ENCODE measurements around the gene ATP2B3. TPM values are rescaled to one million over a fixed set of nuclear protein-coding genes. Genes with fewer than 3 reads are reported as not detected.

ATP2B3 gene
- total and polyA plus RNA-seq, 2 donors (not counting 3 experiments of a cell fraction or from before 2014, with no cell fraction given): 0.01 to 0.07 TPM

- no peaks in the 10 kb centered on the region for H3K36me3 ChIP-seq (ENCODE audit: control insufficient read depth in 2 of 2, extremely low read depth in 1 of 2, insufficient read depth in 2 of 2, low read length in 2 of 2)
- no peaks in the 10 kb centered on the region for H3K4me1 ChIP-seq (ENCODE audit: control insufficient read depth, extremely low read depth, insufficient read depth, low read length)
- no peaks in the 10 kb centered on the region for H3K9me3 ChIP-seq (replicated peaks; ENCODE audit: control insufficient read depth, insufficient read depth, low read length)
- dilution Hi-C loops (cut with MboI; ENCODE audit: extremely low pct_ligation_motif_present, low sequenced_read_pairs): no loop called here
- no TSS peak for BruUV-seq (replicated peaks)
- H3K27ac ChIP-seq (ENCODE audit: insufficient read depth, low read depth, low read length): no peak overlapping the region
- peaks cover 0 to 1% of the 10 kb centered on the region in 2 experiments for H3K27me3 ChIP-seq (ENCODE audit: control insufficient read depth in 2 of 2, insufficient read depth in 2 of 2, low read length in 2 of 2)
- no peak overlapping the region for H2AFZ ChIP-seq (ENCODE audit: low read depth, low read length)
- no peaks in the 10 kb centered on the region for H3K9me1 ChIP-seq (replicated peaks; ENCODE audit: control insufficient read depth, extremely low read depth, insufficient read depth, low read length)
- H3K9ac ChIP-seq (replicated peaks; ENCODE audit: extremely low read depth, insufficient read depth, low read length): no peak overlapping the region
- DNase-seq (ENCODE audit: low read depth, low spot score) (no peak), FAIRE-seq (no peak)
- H3K4me3 ChIP-seq (replicated peaks in 1 of 3; ENCODE audit: insufficient read depth in 1 of 3, low read depth in 1 of 3, low read length in 3 of 3): no peak overlapping the region
- TF ChIP-seq FOS (IDR thresholded peaks at IDR 0.05; ENCODE audit: borderline replicate concordance, insufficient read depth, low read length) (no peak), MYC (IDR thresholded peaks at IDR 0.05; ENCODE audit: low read depth, low read length) (no peak), POLR2A (IDR thresholded peaks at IDR 0.05; ENCODE audit: low read depth, low read length) (no peak), MAX (IDR thresholded peaks at IDR 0.05; ENCODE audit: insufficient read depth, insufficient read length) (no peak), JUN (IDR thresholded peaks at IDR 0.05; ENCODE audit: borderline replicate concordance, insufficient read depth, insufficient read length, low read depth) (no peak), EZH2 (IDR thresholded peaks at IDR 0.05; ENCODE audit: borderline replicate concordance, low read depth, low read length, severe bottlenecking) (no peak), GATA2 (IDR thresholded peaks at IDR 0.05; ENCODE audit: insufficient read depth, insufficient read length, low read depth, low read length) (no peak), POLR2AphosphoS5 (IDR thresholded peaks at IDR 0.05; ENCODE audit: insufficient read depth, low read depth, low read length) (no peak)
- TF ChIP-seq, protein P1, sequence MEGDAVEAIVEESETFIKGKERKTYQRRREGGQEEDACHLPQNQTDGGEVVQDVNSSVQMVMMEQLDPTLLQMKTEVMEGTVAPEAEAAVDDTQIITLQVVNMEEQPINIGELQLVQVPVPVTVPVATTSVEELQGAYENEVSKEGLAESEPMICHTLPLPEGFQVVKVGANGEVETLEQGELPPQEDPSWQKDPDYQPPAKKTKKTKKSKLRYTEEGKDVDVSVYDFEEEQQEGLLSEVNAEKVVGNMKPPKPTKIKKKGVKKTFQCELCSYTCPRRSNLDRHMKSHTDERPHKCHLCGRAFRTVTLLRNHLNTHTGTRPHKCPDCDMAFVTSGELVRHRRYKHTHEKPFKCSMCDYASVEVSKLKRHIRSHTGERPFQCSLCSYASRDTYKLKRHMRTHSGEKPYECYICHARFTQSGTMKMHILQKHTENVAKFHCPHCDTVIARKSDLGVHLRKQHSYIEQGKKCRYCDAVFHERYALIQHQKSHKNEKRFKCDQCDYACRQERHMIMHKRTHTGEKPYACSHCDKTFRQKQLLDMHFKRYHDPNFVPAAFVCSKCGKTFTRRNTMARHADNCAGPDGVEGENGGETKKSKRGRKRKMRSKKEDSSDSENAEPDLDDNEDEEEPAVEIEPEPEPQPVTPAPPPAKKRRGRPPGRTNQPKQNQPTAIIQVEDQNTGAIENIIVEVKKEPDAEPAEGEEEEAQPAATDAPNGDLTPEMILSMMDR (IDR thresholded peaks at IDR 0.05; ENCODE audit: extremely low read depth in 1 of 2, insufficient read depth in 1 of 2, low read depth in 1 of 2, low read length in 2 of 2): no peak
- POLR2A ChIA-PET: no interaction called here
- H4K20me1 ChIP-seq (replicated peaks; ENCODE audit: control insufficient read depth, extremely low read depth, insufficient read depth, low read length): no peaks in the 10 kb centered on the region
- no peak overlapping the region for H3K4me2 ChIP-seq (ENCODE audit: insufficient read depth, low read length)
- H3K79me2 ChIP-seq (ENCODE audit: control insufficient read depth, insufficient read depth, low read length): no peaks in the 10 kb centered on the region
- CTCF ChIA-PET: interaction anchor here (0.6 to 1.5 kb wide), 5 partner anchors 16 to 36 kb away, joined by 3 to 6 read pairs (median 3); no protein-coding TSS in a partner anchor
- intact Hi-C loops (cut with micrococcal nuclease): no loop called here
Observed at GRCh38 chrX:153631907-153632594, 114.6 kb downstream of the ATP2B3 start.

Other genes starting within 250 kb of the ATP2B3 start
- not detected in 2 replicates for gene PNMA6F, start 195.9 kb upstream of the ATP2B3 start, total RNA-seq
- not detected in 2 replicates for gene PNMA6F, start 195.9 kb upstream of the ATP2B3 start, polyA plus RNA-seq
- 8.5 and 11.0 TPM in 2 replicates for gene ZNF275, start 183.5 kb upstream of the ATP2B3 start, total RNA-seq
- 9.7 and 10.3 TPM in 2 replicates for gene ZNF275, start 183.5 kb upstream of the ATP2B3 start, polyA plus RNA-seq
- gene PNMA6E, start 116.3 kb upstream of the ATP2B3 start, total RNA-seq: not detected in 2 replicates
- gene PNMA6E, start 116.3 kb upstream of the ATP2B3 start, polyA plus RNA-seq: not detected in 2 replicates
- gene ZFP92, start 106.2 kb upstream of the ATP2B3 start, total RNA-seq: 1.2 TPM in 2 replicates
- 0.36 and 0.43 TPM in 2 replicates for gene ZFP92, start 106.2 kb upstream of the ATP2B3 start, polyA plus RNA-seq
- 0.82 and 1.9 TPM in 2 replicates for gene TREX2, start 71.6 kb upstream of the ATP2B3 start, total RNA-seq
- 0.99 and 1.9 TPM in 2 replicates for gene TREX2, start 71.6 kb upstream of the ATP2B3 start, polyA plus RNA-seq
- gene HAUS7, start 47.1 kb upstream of the ATP2B3 start, total RNA-seq: 30.6 and 46.4 TPM in 2 replicates
- 31.0 and 33.4 TPM in 2 replicates for gene HAUS7, start 47.1 kb upstream of the ATP2B3 start, polyA plus RNA-seq
- 453 and 479 TPM in 2 replicates for gene BGN, start 22.7 kb upstream of the ATP2B3 start, total RNA-seq
- gene BGN, start 22.7 kb upstream of the ATP2B3 start, polyA plus RNA-seq: 879 and 880 TPM in 2 replicates
- gene CCNQ, start 81.5 kb downstream of the ATP2B3 start, total RNA-seq: 20.8 and 21.3 TPM in 2 replicates
- gene CCNQ, start 81.5 kb downstream of the ATP2B3 start, polyA plus RNA-seq: 37.0 and 42.9 TPM in 2 replicates
- gene DUSP9, start 129.6 kb downstream of the ATP2B3 start, total RNA-seq: 0.35 TPM in 1 of 2 replicates, not detected in the other
- 0.04 and 0.05 TPM in 2 replicates for gene DUSP9, start 129.6 kb downstream of the ATP2B3 start, polyA plus RNA-seq
- not detected in 2 replicates for gene PNCK, start 156.2 kb downstream of the ATP2B3 start, total RNA-seq
- 0.12 and 0.37 TPM in 2 replicates for gene PNCK, start 156.2 kb downstream of the ATP2B3 start, polyA plus RNA-seq
- 23.6 and 28.8 TPM in 2 replicates for gene SLC6A8, start 170.3 kb downstream of the ATP2B3 start, total RNA-seq
- 22.7 and 22.8 TPM in 2 replicates for gene SLC6A8, start 170.3 kb downstream of the ATP2B3 start, polyA plus RNA-seq
- 198 and 203 TPM in 2 replicates for gene BCAP31, start 206.7 kb downstream of the ATP2B3 start, total RNA-seq
- gene BCAP31, start 206.7 kb downstream of the ATP2B3 start, polyA plus RNA-seq: 169 and 220 TPM in 2 replicates
- 12.9 and 14.3 TPM in 2 replicates for gene ABCD1, start 207.2 kb downstream of the ATP2B3 start, total RNA-seq
- gene ABCD1, start 207.2 kb downstream of the ATP2B3 start, polyA plus RNA-seq: 9.1 and 11.3 TPM in 2 replicates
- 29.7 and 31.4 TPM in 2 replicates for gene PLXNB3, start 246.6 kb downstream of the ATP2B3 start, total RNA-seq
- gene PLXNB3, start 246.6 kb downstream of the ATP2B3 start, polyA plus RNA-seq: 19.0 and 27.1 TPM in 2 replicates